GM18508 (cell line): ENCODE measurements around the gene RFXAP.
A peak's percentile ranks its signal among the peaks of the same experiment; 100 is the strongest.
"Not testable (repeated sequence)": the region's sequence is repeated elsewhere in the genome, so short reads cannot be mapped to it uniquely, and the experiment has no call there.

ENCODE experiments used
- ATAC-seq: cut with Tn5 transposase; IDR thresholded peaks from one replicate; pipeline ENCODE4 v1.9.1; 2021; ENCODE audit warnings: moderate number of reproducible peaks; ENCODE audit not compliant: insufficient read depth, unreplicated experiment

RFXAP gene, protein sequence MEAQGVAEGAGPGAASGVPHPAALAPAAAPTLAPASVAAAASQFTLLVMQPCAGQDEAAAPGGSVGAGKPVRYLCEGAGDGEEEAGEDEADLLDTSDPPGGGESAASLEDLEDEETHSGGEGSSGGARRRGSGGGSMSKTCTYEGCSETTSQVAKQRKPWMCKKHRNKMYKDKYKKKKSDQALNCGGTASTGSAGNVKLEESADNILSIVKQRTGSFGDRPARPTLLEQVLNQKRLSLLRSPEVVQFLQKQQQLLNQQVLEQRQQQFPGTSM

DNA sequence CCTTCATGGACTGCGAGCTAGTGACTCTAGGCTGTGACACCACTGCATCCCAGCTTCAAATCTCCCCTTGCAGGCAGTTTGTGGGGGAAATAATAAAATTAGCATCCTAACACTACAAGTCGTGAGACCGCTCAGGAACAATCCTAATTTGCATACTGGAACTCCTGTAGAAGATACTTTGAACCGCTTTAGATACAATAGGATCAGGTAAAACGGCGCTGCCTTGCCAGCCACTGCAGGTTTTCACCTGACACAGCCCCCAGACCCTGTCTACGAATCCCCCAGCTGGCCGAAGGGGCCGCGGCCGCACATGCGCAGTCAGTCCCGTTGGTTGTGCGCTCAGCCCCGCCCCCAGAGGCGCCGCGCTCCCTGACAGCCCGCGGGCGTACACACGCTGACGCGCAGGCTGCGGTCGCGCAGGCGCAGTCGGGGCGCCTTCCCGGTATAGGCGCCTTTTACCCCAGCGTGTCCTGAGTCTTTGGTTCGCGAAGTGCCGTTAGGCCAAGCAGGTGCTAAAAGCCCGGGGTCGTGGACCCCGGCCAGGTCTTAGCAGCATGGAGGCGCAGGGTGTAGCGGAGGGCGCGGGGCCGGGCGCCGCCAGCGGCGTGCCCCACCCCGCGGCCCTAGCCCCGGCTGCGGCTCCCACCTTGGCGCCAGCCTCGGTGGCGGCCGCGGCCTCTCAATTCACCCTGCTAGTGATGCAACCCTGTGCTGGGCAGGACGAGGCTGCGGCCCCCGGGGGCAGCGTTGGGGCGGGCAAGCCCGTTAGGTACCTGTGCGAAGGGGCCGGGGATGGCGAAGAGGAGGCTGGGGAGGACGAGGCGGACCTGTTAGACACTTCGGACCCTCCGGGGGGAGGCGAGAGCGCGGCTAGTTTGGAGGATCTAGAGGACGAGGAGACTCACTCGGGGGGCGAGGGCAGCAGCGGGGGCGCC lies at the start of gene RFXAP:
TSS of gene RFXAP (plus strand) at position 419 of the 935 bp plus-strand sequence. CDS start at position 555, 136 bp downstream.
- peak; percentile 53 for ATAC-seq

DNA sequence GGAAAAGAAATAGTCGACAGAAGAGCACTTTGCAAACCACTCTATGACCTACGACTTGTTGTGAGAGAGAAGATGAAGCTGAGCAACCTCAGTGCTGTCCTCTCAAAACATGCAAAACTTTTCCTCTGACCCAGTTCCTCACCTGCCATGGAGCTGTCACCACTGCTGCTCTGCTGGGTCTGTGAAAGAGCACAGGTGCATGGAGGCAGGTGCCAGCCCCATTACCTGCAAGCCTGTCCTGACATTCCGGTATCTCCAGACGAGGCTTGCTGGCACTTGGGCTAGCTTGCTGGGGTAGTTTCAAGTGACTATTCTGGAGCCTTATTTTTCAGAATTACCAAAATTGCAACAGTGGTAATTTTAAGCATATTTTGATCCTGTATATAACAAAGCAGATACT lies 49.5 kb upstream of the RFXAP start:
- no peak for ATAC-seq

DNA sequence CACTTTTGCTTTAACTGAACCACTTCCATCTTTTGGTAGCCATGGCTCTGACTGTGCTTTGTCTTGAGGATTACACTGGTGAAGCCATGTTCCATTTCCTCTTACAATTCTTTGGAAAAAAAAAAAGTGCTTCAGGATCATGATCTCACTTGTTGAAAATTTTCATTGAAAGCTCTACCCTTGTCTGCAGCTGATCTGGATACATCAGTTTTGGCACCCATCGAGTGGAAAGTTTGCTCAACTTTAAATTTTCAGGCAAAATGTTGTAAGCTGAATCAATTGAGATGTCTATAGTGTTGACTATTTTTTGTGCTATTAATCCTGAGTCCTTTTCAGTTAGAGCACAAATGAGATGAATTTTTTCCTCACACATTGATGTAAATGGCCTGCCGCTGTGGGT lies 48.3 kb upstream of the RFXAP start:
- no peak for ATAC-seq

DNA sequence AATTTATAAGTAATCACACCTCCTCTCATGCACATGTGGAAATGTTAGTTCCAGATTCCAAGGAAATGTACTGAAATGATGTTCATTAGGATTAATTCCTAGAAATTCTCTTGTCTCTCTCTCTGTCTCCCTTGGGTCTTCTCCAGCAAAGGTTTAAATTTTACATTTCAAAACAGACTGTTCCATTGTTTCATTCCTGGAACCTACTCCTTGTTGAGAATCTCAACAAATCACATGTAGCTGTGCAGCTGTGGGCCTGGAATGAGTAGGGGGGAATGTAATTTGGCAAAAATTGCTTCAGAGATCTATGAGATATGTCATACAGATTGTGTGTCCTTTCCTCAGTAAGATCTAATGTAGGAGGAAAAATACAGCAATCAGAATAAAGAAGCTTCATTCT lies 46.2 kb upstream of the RFXAP start:
- no peak for ATAC-seq

DNA sequence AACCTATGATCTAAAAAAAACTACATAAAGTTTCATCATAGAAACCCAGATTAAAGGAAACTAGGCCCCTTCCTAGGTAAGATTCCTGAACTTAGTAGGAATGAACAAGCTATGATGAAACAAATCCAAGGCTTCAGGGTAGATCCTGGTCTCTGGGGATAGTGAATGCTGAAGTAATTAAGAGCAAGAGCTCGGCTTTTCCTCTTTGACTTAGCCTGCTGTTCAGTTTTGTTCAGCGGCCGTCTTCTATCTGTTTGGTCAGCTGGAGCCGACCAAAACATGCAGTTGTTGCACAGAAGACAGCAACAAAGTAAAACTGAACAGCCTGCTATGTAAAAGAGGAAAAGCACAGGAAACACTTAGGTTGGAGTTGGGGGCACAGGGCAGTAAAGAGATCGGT lies 44.1 kb upstream of the RFXAP start:
- no peak for ATAC-seq

DNA sequence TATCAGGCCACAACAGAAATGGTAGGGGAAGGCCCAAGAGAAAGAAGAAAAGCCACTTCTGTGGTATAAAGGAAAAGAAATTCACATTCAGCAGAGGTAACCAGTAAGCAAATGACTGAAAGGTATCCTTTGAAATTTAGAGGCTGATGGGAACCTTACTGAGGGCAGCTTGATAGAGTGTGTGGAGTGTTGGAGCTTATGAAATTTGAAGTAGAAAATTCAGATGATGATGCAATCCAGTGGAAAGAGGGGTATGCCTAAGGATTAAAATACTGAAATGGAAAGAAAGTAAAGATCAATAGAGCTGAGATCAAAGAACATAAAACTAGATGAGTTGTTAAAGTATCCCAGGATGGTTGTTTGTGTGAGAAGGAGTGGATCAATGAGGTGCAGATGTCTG lies 42.8 kb upstream of the RFXAP start:
- no peak for ATAC-seq

DNA sequence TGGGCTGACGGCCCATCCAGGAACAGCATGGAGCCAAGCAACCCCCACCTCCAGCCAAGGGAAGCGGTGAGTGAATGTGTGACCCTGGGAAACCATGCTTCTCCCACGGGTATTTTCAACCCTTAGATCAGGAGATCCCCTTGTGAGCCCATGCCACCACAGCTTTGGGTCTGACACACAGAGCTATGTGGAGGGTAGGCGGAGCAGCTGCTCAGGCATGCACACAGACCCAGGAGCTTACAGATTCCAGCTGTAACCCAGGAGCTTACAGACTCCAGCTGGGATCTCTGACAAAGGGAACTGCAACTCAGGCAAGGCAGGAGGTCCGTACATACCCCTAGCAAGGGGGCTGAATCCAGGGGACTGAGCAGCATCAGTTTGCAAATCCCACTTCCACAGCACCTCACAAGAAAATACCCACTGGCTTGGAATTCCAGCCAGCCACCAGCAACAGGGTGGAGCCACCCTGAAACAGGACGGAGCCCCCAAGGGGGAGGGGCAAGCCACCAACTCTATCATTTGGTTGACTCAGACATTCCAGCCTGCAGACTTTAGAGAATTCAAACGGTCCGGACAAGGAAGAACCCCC lies 40.8 kb upstream of the RFXAP start:
- ATAC-seq: no peak

DNA sequence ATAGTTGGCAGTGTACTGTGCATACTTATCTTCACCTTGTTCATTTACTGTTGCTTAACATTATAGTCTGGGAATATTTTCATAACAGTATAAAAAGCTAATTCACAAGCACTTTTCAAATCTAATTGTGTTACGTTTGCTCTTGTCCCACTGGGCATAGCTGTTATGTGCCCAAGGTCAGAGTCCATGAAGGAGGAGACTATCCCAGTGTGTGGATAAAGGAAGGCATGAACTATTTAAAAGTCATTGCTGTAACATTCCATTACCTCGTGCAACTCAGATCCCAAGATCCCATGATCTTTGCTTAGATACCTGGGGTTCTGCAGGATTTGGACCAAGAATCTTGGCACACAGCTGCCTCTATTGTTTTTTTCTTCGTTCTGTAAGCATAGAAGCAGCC lies 35.1 kb upstream of the RFXAP start:
- ATAC-seq: no peak

DNA sequence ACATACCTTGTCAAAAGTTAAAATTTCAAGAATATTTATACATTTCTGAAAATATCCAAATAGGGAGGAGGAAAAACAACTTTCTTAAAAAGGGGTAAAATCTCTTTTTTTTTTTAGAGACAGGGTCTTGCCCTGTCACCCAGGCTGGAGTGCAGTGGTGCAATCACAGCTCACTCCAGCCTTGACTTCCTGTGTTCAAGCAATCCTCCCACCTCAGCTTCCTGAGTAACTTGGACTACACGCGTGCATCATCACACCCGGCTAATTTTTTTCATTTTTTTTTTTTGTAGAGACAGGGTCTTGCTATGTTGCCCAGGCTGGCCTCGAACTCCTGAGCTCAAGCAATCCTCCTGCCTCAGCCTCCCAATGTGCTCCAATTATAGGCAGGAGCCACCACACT lies 32.8 kb upstream of the RFXAP start:
- not testable (repeated sequence) for ATAC-seq

DNA sequence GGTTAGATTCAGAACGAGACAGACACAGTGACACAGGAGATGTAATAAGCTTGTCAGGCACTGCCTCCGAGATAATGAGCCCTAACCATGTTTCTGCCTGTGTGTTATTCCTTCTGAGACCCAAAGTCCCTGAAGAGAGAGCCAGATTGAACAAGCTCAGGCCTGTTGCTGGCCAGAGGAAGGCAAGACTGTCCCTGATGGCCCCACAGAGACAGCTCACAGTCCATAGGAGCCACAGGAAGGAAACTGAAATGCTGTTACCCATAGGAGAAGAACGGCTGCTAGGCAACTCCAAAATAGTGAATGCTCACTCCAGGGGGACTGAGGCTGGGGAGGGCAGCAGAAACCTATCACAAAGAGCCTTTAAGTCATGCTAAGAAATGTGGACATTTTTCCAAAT lies 31.8 kb upstream of the RFXAP start:
- no peak for ATAC-seq

DNA sequence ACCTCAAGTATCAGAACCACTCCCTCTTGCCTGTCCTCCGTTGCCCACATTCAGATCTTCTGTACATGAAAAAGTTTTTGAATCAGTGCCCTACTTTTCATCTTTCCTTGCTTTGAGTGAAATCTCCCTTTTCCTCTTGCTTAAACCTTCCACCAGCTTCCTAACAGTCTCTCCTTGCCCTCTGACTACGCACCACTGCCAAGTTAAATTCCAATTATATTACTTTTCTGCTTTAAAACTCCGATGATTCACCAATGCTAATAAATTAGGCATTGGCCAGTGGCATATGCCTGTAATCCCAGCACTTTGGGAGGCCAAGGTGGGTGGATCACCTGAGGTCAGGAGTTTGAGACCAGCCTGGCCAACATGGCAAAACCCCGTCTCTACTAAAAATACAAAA lies 30.7 kb upstream of the RFXAP start:
- ATAC-seq: no peak

DNA sequence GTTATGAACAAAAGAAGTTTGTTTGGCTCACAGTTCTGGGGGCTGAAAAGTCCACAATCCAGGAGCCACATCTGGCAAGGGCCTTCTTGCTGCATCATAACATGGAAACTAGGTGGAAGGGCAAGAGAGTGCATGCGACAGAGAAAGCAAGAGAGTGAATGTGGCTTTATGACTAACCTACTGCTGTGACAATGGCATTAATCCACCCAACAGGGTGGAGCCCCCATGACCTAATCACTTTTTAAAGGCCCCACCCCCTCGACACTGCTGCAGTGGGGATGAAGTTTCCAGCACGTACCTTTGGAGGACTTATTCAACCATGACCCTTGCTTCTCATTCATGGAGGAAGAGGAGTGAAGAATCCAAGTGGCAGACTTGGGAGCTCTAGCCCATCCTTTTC lies 30.0 kb upstream of the RFXAP start:
- no peak for ATAC-seq

DNA sequence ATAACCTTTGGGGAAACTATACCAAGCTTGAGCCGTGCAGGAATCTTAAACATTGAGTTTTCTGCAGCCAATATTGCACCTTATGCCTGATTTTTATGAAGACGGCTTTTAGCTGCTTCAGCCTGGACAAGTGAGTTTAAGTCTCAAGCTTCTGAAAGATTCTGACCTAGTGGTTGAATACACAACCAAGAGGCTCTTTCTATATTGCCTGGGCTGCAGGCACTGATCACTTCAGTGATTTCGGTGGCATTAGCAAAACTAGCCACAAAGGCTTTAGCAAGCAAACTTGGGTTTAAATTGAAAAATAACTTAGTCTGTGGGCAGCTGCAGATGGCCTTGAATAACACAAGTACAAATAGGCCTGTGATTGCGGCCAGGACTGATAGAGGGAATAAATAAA lies 29.3 kb upstream of the RFXAP start:
- ATAC-seq: no peak

DNA sequence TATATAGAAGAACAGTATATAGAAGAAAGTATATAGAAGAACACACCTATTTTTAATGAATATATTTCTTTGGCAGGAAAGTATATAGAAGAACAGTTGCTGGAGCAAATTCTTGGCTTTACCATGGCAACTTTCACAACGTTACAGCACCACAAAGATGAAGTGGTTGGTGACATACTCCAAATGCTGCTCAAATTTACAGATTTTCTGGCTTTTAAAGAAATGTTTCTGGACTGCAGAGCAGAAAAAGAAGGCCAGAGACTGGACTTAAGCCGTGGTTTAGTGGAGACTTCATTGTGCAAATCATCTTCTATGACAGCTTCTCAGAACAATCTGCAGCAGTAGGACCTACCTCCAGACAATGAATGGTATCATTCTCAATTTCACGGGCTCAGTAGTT lies 24.3 kb upstream of the RFXAP start:
- ATAC-seq: no peak

DNA sequence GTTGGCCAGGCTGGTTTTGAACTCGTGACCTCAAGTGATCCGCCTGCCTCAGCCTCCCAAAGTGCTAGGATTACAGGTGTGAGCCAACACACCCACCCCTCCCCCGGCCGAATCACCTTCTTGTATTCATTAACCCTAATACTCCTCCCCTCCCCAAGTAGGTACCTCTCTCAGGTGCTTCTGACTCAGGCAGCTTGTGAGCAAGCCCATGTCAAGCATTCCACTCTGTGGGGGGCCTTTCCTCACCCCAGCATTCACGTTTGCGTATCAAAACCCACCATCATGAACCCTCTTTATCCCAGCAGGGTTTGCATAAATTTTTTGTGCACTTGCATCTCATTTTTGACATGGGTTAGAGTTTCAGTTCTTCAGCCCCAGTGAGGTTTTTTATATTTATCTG lies 23.6 kb upstream of the RFXAP start:
- ATAC-seq: no peak

DNA sequence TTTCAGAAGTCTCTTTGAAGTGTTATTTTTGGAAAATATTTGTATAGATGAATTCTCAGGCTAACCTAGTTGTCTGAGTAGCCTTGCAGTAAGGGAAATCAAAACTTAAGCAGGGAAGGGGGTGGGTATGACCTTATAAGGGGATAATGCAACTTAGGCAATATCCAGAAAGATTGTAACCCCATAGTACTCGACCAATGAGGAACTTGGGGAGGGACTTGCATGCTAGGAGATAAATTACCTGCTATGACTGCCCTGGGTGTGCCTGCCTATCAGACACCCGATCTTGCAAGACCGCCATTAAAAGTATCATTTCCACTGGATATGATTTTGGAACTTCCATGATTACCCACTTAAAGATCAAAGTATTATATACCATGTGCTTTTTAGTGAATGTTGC lies 23.0 kb upstream of the RFXAP start:
- ATAC-seq: no peak

DNA sequence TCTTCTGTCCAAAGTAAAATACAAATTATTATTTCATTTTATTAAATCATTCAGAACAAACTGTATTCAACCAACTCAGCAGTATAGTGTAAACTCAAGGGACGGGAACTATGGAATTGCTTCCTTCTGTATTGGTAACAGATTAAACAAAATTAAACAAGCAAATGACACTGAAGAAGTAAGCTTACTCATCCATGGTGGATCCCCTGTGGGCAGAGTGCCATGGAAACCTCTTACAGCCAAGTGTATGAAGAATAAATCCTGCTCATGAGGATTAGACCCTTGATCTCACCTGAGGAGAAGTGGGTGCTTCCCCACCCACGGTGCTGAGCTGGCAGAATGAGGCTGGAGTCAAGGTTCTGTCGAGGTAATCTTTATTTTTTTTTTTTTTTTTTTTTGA lies 18.0 kb upstream of the RFXAP start:
- ATAC-seq: no peak

DNA sequence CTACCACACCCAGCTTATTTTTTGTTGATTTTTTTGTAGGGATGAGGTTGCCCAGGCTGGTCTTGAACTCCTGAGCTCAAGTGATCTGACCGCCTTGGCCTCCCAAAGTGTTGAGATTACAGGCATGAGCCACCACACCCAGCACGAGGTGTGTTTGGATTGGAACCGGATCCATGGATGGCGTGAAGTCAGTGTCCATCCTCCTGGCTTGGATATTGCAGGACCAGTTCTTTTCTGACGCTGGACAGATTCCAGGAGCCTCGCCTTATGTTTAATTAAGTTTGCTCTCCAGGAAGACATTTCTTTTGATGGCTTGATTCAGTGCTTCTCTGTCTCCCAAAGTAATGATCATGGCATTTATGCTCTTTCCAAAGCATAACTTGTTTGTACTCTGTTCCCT lies 14.4 kb upstream of the RFXAP start:
- no peak for ATAC-seq

DNA sequence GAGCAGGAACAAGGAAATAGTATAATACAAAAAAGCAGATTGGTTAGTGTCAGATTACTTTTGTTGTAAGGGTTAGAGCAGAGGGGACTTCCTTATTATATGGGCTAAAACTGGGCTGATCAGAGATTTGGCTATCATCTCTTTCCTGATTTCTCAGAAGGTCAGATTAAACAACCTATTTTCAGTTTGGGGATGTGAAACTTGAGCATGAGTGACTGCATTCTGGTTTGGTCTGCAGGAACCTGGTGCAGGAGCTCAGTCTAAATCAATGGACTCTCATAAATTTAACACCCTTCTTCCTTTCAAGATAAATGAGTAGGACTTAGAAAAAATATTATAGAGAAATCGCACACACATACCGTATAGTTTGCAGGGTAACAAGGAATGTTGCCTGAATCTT lies 12.9 kb upstream of the RFXAP start:
- no peak for ATAC-seq

DNA sequence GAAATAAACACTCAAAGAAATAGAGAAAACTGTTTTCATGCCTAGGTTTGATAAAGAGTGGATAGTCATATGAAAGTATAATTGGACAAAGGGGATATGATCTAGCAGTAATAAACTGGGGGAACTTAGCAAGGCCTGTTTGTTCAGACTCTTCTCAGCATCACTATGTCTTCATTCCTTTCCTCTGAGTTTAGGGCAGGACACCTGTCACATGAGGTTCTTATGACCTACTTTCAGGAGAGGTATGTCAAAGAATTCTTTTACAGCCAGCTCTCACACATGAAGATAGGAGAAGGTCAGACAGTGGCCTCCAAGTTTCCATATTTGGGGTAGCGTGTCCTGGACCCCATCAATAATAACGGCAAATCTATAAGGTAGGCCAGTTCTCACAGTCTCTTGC lies 11.4 kb upstream of the RFXAP start:
- no peak for ATAC-seq

DNA sequence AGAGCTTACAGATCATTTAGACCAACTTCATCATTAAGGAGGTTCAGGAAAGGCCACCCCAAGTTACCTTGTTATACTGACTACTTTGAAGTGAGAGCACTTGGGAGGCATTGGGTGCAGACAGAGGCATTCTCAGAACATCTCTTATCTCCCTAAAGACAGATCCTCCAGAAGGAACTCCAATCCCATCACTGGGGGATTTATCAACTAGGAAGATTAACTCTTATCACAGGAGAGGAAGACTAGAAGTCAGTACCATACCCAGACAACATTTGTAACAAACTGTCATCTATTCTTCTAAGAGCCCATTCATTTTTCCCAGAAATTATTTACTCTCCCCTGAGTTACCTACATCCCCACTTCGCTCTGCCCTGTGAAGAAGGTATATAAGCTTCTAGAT lies 5.8 kb upstream of the RFXAP start:
- ATAC-seq: no peak
